ENCODE data around the gene RPAIN. TPM values are rescaled to one million over a fixed set of nuclear protein-coding genes. Genes with fewer than 3 reads are reported as not detected.

Gene RPAIN
- total and polyA plus RNA-seq, 2 experiments from 2014 or later: 69.7 to 115 TPM

GRCh38 chr17:5464717-5465507, 44.9 kb downstream of the RPAIN start:
- Histone ChIP-seq H3K27ac (ENCODE audit: low read depth) (no peak overlapping the region), H3K4me1 (ENCODE audit: insufficient read depth) (peaks cover 10% of the 10 kb centered on the region), H3K36me3 (ENCODE audit: insufficient read depth) (peaks cover 19% of the 10 kb centered on the region), H3K4me3 (no peak overlapping the region), H3K4me2 (no peak overlapping the region), H2AFZ (no peak overlapping the region), H3F3A (replicated peaks; ENCODE audit: low read depth) (no peaks in the 10 kb centered on the region), H3K9me2 (ENCODE audit: insufficient read depth) (no peaks in the 10 kb centered on the region), H3K79me2 (replicated peaks; ENCODE audit: insufficient read depth) (peaks cover 70% of the 10 kb centered on the region), H3K27me3 (ENCODE audit: insufficient read depth) (no peaks in the 10 kb centered on the region), H4K20me1 (replicated peaks; ENCODE audit: insufficient read depth) (peaks cover 28% of the 10 kb centered on the region)
- H3K4me3 Mint-ChIP-seq: peak overlapping the region; percentile 14; the same call in 1 of the 3 replicates
- DNase-seq (ENCODE audit: low spot score) (no peak), ATAC-seq (no peak)
- peak overlapping the region; percentile 70 for H3K27ac Mint-ChIP-seq
- TF ChIP-seq REST (IDR thresholded peaks at IDR 0.05; ENCODE audit: unreplicated experiment) (no peak), NANOG (IDR thresholded peaks at IDR 0.05; ENCODE audit: borderline replicate concordance) (no peak), STAT1 (IDR thresholded peaks at IDR 0.05; ENCODE audit: unreplicated experiment) (no peak), POLR2AphosphoS5 (IDR thresholded peaks at IDR 0.05; ENCODE audit: low read depth) (no peak), JUNB (IDR thresholded peaks at IDR 0.05; ENCODE audit: unreplicated experiment) (no peak), ZNF331 (CRISPR knock-in tag; IDR thresholded peaks at IDR 0.05; ENCODE audit: low read depth) (no peak), ZNF114 (CRISPR knock-in tag; IDR thresholded peaks at IDR 0.05) (no peak), EZH2phosphoT487 (IDR thresholded peaks at IDR 0.05; ENCODE audit: unreplicated experiment) (no peak)
- TF ChIP-seq, protein P1, sequence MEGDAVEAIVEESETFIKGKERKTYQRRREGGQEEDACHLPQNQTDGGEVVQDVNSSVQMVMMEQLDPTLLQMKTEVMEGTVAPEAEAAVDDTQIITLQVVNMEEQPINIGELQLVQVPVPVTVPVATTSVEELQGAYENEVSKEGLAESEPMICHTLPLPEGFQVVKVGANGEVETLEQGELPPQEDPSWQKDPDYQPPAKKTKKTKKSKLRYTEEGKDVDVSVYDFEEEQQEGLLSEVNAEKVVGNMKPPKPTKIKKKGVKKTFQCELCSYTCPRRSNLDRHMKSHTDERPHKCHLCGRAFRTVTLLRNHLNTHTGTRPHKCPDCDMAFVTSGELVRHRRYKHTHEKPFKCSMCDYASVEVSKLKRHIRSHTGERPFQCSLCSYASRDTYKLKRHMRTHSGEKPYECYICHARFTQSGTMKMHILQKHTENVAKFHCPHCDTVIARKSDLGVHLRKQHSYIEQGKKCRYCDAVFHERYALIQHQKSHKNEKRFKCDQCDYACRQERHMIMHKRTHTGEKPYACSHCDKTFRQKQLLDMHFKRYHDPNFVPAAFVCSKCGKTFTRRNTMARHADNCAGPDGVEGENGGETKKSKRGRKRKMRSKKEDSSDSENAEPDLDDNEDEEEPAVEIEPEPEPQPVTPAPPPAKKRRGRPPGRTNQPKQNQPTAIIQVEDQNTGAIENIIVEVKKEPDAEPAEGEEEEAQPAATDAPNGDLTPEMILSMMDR (conservative IDR thresholded peaks at IDR 0.05; ENCODE audit: low read depth in 2 of 2): no peak
- no peaks in the 10 kb centered on the region for H3K9me3 Mint-ChIP-seq
- H3K27me3 Mint-ChIP-seq (ENCODE audit: insufficient read depth, low read depth, poor library complexity): peaks cover 2% of the 10 kb centered on the region
- H3K36me3 Mint-ChIP-seq (ENCODE audit: low read depth): peaks cover 35% of the 10 kb centered on the region
- peaks cover 23% of the 10 kb centered on the region for H3K4me1 Mint-ChIP-seq

- H3F3A ChIP-seq (replicated peaks; ENCODE audit: low read depth): no peaks in the 10 kb centered on the region
- H3K27me3 ChIP-seq (ENCODE audit: insufficient read depth): no peaks in the 10 kb centered on the region
- H3K4me2 ChIP-seq: peak overlapping the region; percentile 97
- peaks cover 70% of the 10 kb centered on the region for H3K79me2 ChIP-seq (replicated peaks; ENCODE audit: insufficient read depth)
- H3K4me1 Mint-ChIP-seq: peaks cover 23% of the 10 kb centered on the region
- no peaks in the 10 kb centered on the region for H3K9me2 ChIP-seq (ENCODE audit: insufficient read depth)
- H3K4me1 ChIP-seq (ENCODE audit: insufficient read depth): peaks cover 10% of the 10 kb centered on the region
- H3K27ac ChIP-seq (ENCODE audit: low read depth): no peak overlapping the region
- H3K27me3 Mint-ChIP-seq (ENCODE audit: insufficient read depth, low read depth, poor library complexity): peaks cover 2% of the 10 kb centered on the region
- ATAC-seq (no peak), DNase-seq (ENCODE audit: low spot score) (no peak)
- peaks cover 21% of the 10 kb centered on the region for H3K36me3 Mint-ChIP-seq (ENCODE audit: low read depth)
- peak overlapping the region; percentile 96 for H3K4me3 Mint-ChIP-seq
- H3K4me3 ChIP-seq: peak overlapping the region; percentile 88
- peaks cover 5% of the 10 kb centered on the region for H3K36me3 ChIP-seq (ENCODE audit: insufficient read depth)
- H2AFZ ChIP-seq: no peak overlapping the region
- peaks cover 28% of the 10 kb centered on the region for H4K20me1 ChIP-seq (replicated peaks; ENCODE audit: insufficient read depth)
- no peaks in the 10 kb centered on the region for H3K9me3 Mint-ChIP-seq
- H3K27ac Mint-ChIP-seq: no peak overlapping the region
- TF ChIP-seq REST (IDR thresholded peaks at IDR 0.05; ENCODE audit: unreplicated experiment): no peak
These were observed 46.3 kb downstream of the RPAIN start for GRCh38 chr17:5466295-5466694.
